ENCODE data around the gene FLRT2. TPM values are rescaled to one million over a fixed set of nuclear protein-coding genes. Genes with fewer than 3 reads are reported as not detected.

FLRT2 gene
- total and polyA plus RNA-seq, 10 of the 15 experiments (the other 5 are each of a cell fraction or from before 2014, with no cell fraction given) = 0.03 to 0.13 TPM; not detected in 8

- Histone ChIP-seq H3K4me1 (ENCODE audit: control insufficient read depth, insufficient read depth, low read length) (no peaks in the 10 kb centered on the region), H3K9ac (ENCODE audit: control insufficient read depth, insufficient read depth, low read length) (no peak overlapping the region), H3K4me2 (ENCODE audit: control insufficient read depth, insufficient read depth) (no peak overlapping the region), H3K4me3 (no peak overlapping the region), H3K27me3 (replicated peaks in 1 of 2; ENCODE audit: control insufficient read depth in 2 of 2, insufficient read depth in 2 of 2, low read length in 1 of 2) (no peaks in the 10 kb centered on the region), H3K36me3 (ENCODE audit: control insufficient read depth in 2 of 2, insufficient read depth in 2 of 2, low read length in 1 of 2) (no peaks in the 10 kb centered on the region), H3K79me2 (ENCODE audit: control insufficient read depth, insufficient read depth, low read length) (no peaks in the 10 kb centered on the region), H2AFZ (ENCODE audit: control insufficient read depth, low read depth, low read length) (no peak overlapping the region), H3K27ac (ENCODE audit: control insufficient read depth, insufficient read depth) (no peak overlapping the region), H4K20me1 (ENCODE audit: control insufficient read depth, insufficient read depth) (no peaks in the 10 kb centered on the region), H3K9me3 (replicated peaks; ENCODE audit: control insufficient read depth, insufficient read depth, low read length) (no peaks in the 10 kb centered on the region)
- TF ChIP-seq HDGF (IDR thresholded peaks at IDR 0.05) = no peak
- no peak for TF ChIP-seq GABPA (IDR thresholded peaks at IDR 0.05; ENCODE audit: low read depth)
- TF ChIP-seq MYC (IDR thresholded peaks at IDR 0.05; ENCODE audit: insufficient read depth, insufficient read length, insufficient replicate concordance, low read length, severe bottlenecking) = no peak
- TF ChIP-seq RCOR1 (conservative IDR thresholded peaks at IDR 0.05; ENCODE audit: low read depth, low read length) = no peak
- no peak for TF ChIP-seq SUZ12 (IDR thresholded peaks at IDR 0.05; ENCODE audit: unreplicated experiment)
- no peak for TF ChIP-seq CREB1 (IDR thresholded peaks at IDR 0.05; ENCODE audit: low read depth)
- TF ChIP-seq NR2C1 (IDR thresholded peaks at IDR 0.05) = no peak
- TF ChIP-seq CHD2 (IDR thresholded peaks at IDR 0.05; ENCODE audit: borderline replicate concordance, low read depth, low read length) = no peak
- TF ChIP-seq NBN (IDR thresholded peaks at IDR 0.05) = no peak
- no peak for TF ChIP-seq SMAD1 (IDR thresholded peaks at IDR 0.05; ENCODE audit: low read depth, partially characterized antibody)
- ATAC-seq (no peak), DNase-seq (ENCODE audit: low read depth, low spot score) (no peak), FAIRE-seq (no peak)
- ChIA-PET POLR2A (no interaction called here), SMC1A (ENCODE audit: uncharacterized antibody, unreplicated experiment) (no interaction called here), RAD21 (ENCODE audit: unreplicated experiment) (no interaction called here), CTCF (no interaction called here)
- BruUV-seq (replicated peaks) = no TSS peak
- in situ Hi-C loops (cut with MboI) (no loop called here), intact Hi-C loops (cut with micrococcal nuclease; ENCODE audit: unreplicated experiment) (no loop called here)
- WGBS (ENCODE audit: insufficient coverage, insufficient replicate concordance, low lambda C conversion rate, missing lambda C conversion rate) = 38% methylated on average over 2 of the region's 2 CpGs
These were observed 9.6 kb downstream of the FLRT2 start for GRCh38 chr14:85539510-85539909.

- FAIRE-seq (no peak), ATAC-seq (no peak)
These were observed 12.7 kb downstream of the FLRT2 start for GRCh38 chr14:85542623-85543022.

More at GRCh38 chr14:85542623-85543022, 12.7 kb downstream of the FLRT2 start:
- CTCF ChIA-PET = no interaction called here
- SMC1A ChIA-PET (ENCODE audit: uncharacterized antibody, unreplicated experiment) = no interaction called here
- intact Hi-C loops (cut with micrococcal nuclease; ENCODE audit: unreplicated experiment) = no loop called here
- WGBS (ENCODE audit: insufficient coverage, insufficient replicate concordance, low lambda C conversion rate, missing lambda C conversion rate) = 42% methylated on average over 5 of the region's 5 CpGs
- BruUV-seq (replicated peaks) = no TSS peak
- RAD21 ChIA-PET (ENCODE audit: unreplicated experiment) = no interaction called here
- no peaks in the 10 kb centered on the region for H3K9me3 ChIP-seq (replicated peaks; ENCODE audit: control insufficient read depth, insufficient read depth, low read length)
- no peak overlapping the region for H3K27ac ChIP-seq (ENCODE audit: control insufficient read depth, insufficient read depth)
- no peak overlapping the region for H2AFZ ChIP-seq (ENCODE audit: control insufficient read depth, low read depth, low read length)
- no peak for DNase-seq (ENCODE audit: low read depth, low spot score)
- no peak overlapping the region for H3K9ac ChIP-seq (ENCODE audit: control insufficient read depth, insufficient read depth, low read length)
- H3K4me2 ChIP-seq (ENCODE audit: control insufficient read depth, insufficient read depth) = no peak overlapping the region
- no peaks in the 10 kb centered on the region for H3K27me3 ChIP-seq (replicated peaks in 1 of 2; ENCODE audit: control insufficient read depth in 2 of 2, insufficient read depth in 2 of 2, low read length in 1 of 2)
- in situ Hi-C loops (cut with MboI) = no loop called here
- POLR2A ChIA-PET = no interaction called here
- no peak overlapping the region for H3K4me3 ChIP-seq
- H3K4me1 ChIP-seq (ENCODE audit: control insufficient read depth, insufficient read depth, low read length) = no peaks in the 10 kb centered on the region
- H4K20me1 ChIP-seq (ENCODE audit: control insufficient read depth, insufficient read depth) = no peaks in the 10 kb centered on the region
- TF ChIP-seq ATF7 (IDR thresholded peaks at IDR 0.05; ENCODE audit: low read depth) (no peak), ZBTB40 (IDR thresholded peaks at IDR 0.05; ENCODE audit: borderline replicate concordance) (no peak), CBX3 (IDR thresholded peaks at IDR 0.05; ENCODE audit: borderline replicate concordance, low read depth) (no peak), STAT3 (IDR thresholded peaks at IDR 0.05; ENCODE audit: low read depth, low read length) (no peak)
- H3K36me3 ChIP-seq (ENCODE audit: control insufficient read depth in 2 of 2, insufficient read depth in 2 of 2, low read length in 1 of 2) = no peaks in the 10 kb centered on the region
- H3K79me2 ChIP-seq (ENCODE audit: control insufficient read depth, insufficient read depth, low read length) = no peaks in the 10 kb centered on the region

All from GM12878 (cell line).